ENCODE data around the gene FBXO10. TPM values are rescaled to one million over a fixed set of nuclear protein-coding genes. Genes with fewer than 3 reads are reported as not detected.

Gene FBXO10
- total and polyA plus RNA-seq, 2 of the 4 experiments (the other 2 are of a cell fraction) = 6.6 to 6.7 TPM

GRCh38 chr9:37534901-37535300 lies 41.3 kb downstream of the FBXO10 start:
- Histone ChIP-seq H4K8ac (ENCODE audit: low read depth in 2 of 2, low read length in 2 of 2) (no peak overlapping the region), H3K4me3 (ENCODE audit: insufficient read depth, low read depth, low read length) (no peak overlapping the region), H3K4me1 (ENCODE audit: control insufficient read depth, insufficient read depth, low read length) (no peaks in the 10 kb centered on the region), H2BK120ac (ENCODE audit: low read depth, low read length) (no peak overlapping the region), H3K18ac (ENCODE audit: low read depth, low read length) (no peak overlapping the region), H3K27ac (ENCODE audit: insufficient read depth, low read length) (no peak overlapping the region), H3K79me1 (ENCODE audit: low read depth in 1 of 2, low read length in 2 of 2) (no peaks in the 10 kb centered on the region), H2BK20ac (ENCODE audit: low read depth, low read length) (no peak overlapping the region), H4K5ac (ENCODE audit: low read depth, low read length) (no peak overlapping the region), H2AFZ (replicated peaks; ENCODE audit: low read length, poor library complexity) (no peak overlapping the region), H2BK5ac (ENCODE audit: low read depth, low read length, poor library complexity, severe bottlenecking) (no peak overlapping the region), H3K27me3 (ENCODE audit: control insufficient read depth, insufficient read depth, low read length) (no peaks in the 10 kb centered on the region), H3K23ac (ENCODE audit: low read depth, low read length) (no peak overlapping the region), H3K4me2 (ENCODE audit: low read depth, low read length) (no peak overlapping the region), H3K9me1 (ENCODE audit: insufficient read depth, low read length) (peaks cover 3% of the 10 kb centered on the region; the same call in 1 of the 2 replicates), H3K9me3 (ENCODE audit: control insufficient read depth, insufficient read depth, low read length) (no peaks in the 10 kb centered on the region), H2AK9ac (replicated peaks; ENCODE audit: low read depth, low read length, poor library complexity) (no peak overlapping the region), H3K4ac (ENCODE audit: low read depth, low read length) (no peak overlapping the region), H2AK5ac (ENCODE audit: low read depth, low read length) (no peak overlapping the region), H4K91ac (ENCODE audit: insufficient read depth, low read depth, low read length) (no peak overlapping the region), H4K20me1 (ENCODE audit: insufficient read depth, low read length) (no peaks in the 10 kb centered on the region), H3K9ac (ENCODE audit: low read depth, low read length) (no peak overlapping the region), H2BK15ac (ENCODE audit: low read depth, low read length) (no peak overlapping the region), H3K14ac (replicated peaks; ENCODE audit: low read depth, low read length) (no peak overlapping the region), H3K36me3 (ENCODE audit: control insufficient read depth, insufficient read depth, low read length) (peaks cover 19% of the 10 kb centered on the region), H3K56ac (ENCODE audit: extremely low read depth, insufficient read depth, low read length) (no peak overlapping the region)
- no TSS peak for BruUV-seq (replicated peaks)
- dilution Hi-C loops (cut with HindIII; ENCODE audit: low sequenced_read_pairs, unreplicated experiment) (no loop called here), intact Hi-C loops (cut with micrococcal nuclease) (no loop called here), in situ Hi-C loops (cut with MboI; ENCODE audit: low sequenced_read_pairs) (no loop called here)
- WGBS, 2 experiments (ENCODE audit: extremely low coverage in 2 of 2, insufficient read length in 1 of 2) = 73% methylated on average over 4 of the region's 10 CpGs; no CpG with 5 or more reads in 1 of the 2 experiments
- ATAC-seq (ENCODE audit: low read depth) (no peak), DNase-seq (no peak)
- no peak for TF ChIP-seq NFE2L2 (IDR thresholded peaks at IDR 0.05; ENCODE audit: low read depth, low read length)
- TF ChIP-seq MXI1 (IDR thresholded peaks at IDR 0.05; ENCODE audit: borderline replicate concordance, low read depth, low read length) = no peak
- TF ChIP-seq MAFK (IDR thresholded peaks at IDR 0.05; ENCODE audit: low read depth, low read length) = no peak
- no peak for TF ChIP-seq CHD1 (IDR thresholded peaks at IDR 0.05; ENCODE audit: low read depth, low read length)
- ChIA-PET POLR2A (ENCODE audit: unreplicated experiment) (no interaction called here), CTCF (no interaction called here)

All from IMR-90 (cell line).